ENCODE results near the gene PAPPA2. TPM values are rescaled to one million over a fixed set of nuclear protein-coding genes. Genes with fewer than 3 reads are reported as not detected.
"Not testable (repeated sequence)": the region's sequence is repeated elsewhere in the genome, so short reads cannot be mapped to it uniquely, and the experiment has no call there.

Gene PAPPA2, protein sequence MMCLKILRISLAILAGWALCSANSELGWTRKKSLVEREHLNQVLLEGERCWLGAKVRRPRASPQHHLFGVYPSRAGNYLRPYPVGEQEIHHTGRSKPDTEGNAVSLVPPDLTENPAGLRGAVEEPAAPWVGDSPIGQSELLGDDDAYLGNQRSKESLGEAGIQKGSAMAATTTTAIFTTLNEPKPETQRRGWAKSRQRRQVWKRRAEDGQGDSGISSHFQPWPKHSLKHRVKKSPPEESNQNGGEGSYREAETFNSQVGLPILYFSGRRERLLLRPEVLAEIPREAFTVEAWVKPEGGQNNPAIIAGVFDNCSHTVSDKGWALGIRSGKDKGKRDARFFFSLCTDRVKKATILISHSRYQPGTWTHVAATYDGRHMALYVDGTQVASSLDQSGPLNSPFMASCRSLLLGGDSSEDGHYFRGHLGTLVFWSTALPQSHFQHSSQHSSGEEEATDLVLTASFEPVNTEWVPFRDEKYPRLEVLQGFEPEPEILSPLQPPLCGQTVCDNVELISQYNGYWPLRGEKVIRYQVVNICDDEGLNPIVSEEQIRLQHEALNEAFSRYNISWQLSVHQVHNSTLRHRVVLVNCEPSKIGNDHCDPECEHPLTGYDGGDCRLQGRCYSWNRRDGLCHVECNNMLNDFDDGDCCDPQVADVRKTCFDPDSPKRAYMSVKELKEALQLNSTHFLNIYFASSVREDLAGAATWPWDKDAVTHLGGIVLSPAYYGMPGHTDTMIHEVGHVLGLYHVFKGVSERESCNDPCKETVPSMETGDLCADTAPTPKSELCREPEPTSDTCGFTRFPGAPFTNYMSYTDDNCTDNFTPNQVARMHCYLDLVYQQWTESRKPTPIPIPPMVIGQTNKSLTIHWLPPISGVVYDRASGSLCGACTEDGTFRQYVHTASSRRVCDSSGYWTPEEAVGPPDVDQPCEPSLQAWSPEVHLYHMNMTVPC (N-terminal part only)
- total RNA-seq = under 1 TPM; 0.23 to 0.51 (median 0.34) TPM

DNA sequence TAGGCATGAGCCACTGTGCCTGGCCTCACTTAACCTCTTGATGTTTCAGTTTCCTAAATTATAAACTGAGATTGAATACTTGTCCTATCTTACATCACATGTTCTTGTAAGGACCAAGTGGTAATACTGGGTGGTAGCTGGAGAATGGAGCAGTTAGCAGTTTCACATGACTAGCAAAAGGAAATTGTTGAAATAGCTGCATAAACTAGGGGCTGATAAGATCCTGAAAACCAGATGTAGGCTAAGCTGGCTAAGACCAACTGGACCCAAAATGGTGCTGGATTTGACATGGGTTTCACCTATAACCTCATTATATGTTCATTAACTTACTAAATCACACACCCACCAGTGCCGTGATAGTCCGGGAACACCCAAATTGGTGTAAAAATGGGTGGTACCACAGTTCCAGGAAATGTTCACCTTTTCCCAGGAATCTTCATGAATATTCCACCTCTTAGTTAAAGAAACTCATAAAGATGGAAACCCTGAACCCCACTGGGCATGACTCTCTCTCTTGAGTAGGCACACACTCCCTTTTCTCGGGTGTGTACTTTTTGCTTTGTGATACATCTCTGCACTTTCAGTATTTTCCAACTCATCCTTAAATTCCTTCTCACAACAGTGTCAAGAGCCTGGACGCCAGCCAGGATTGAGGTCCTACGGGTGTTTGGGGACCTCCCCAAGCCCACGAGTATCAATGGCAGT, at the start of gene PAPPA2:
Gene PAPPA2 (plus strand): TSS at position 502 of the 705 bp plus-strand sequence. CDS start 93,148 bp downstream, outside the sequence.
- H3K27ac ChIP-seq = no peak within 1 kb of the TSS
- no peaks in the 10 kb centered on the region for H3K9me3 ChIP-seq
- 62% methylated on average over 6 of the region's 6 CpGs for WGBS
- no peak for DNase-seq (ENCODE audit: low spot score in 2 of 2)
- no peaks in the 10 kb centered on the region for H3K36me3 ChIP-seq
- H3K4me1 ChIP-seq = no peaks in the 10 kb centered on the region
- TF ChIP-seq EP300 (IDR thresholded peaks at IDR 0.05) (no peak), POLR2A (IDR thresholded peaks at IDR 0.05) (no peak), POLR2AphosphoS5 (IDR thresholded peaks at IDR 0.05) (no peak), CTCF (IDR thresholded peaks at IDR 0.05) (no peak)
- no peak within 1 kb of the TSS for H3K4me3 ChIP-seq
- H3K27me3 ChIP-seq = no peaks in the 10 kb centered on the region

GRCh38 chr1:176416777-176417176, 46.2 kb upstream of the PAPPA2 start:
- WGBS = no CpG with 5 or more reads among the region's 6 CpGs
- no peak overlapping the region for H3K4me3 ChIP-seq
- no peak for TF ChIP-seq CTCF (IDR thresholded peaks at IDR 0.05)
- no peak for TF ChIP-seq EP300 (IDR thresholded peaks at IDR 0.05)
- TF ChIP-seq POLR2A (IDR thresholded peaks at IDR 0.05) = no peak
- TF ChIP-seq POLR2AphosphoS5 (IDR thresholded peaks at IDR 0.05) = no peak

DNA sequence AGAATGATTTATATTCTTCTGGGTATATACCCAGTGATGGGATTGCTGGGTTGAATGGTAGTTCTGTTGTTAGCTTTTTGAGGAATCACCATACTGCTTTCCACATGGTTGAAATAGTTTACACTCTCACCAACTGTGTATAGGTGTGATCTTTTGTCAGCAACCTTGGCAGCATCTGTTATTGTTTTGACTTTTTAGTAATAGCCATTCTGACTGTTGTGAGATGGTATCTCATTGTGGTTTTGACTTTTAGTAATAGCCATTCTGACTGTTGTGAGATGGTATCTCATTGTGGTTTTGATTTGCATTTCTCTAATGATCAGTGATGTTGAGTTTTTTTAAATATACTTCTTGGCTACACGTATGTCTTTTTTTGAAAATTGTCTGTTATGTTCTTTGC, 43.4 kb upstream of the PAPPA2 start:
- 76% methylated on average over 1 of the region's 1 CpG for WGBS
- H3K4me3 ChIP-seq; H3K27me3 ChIP-seq; H3K36me3 ChIP-seq; H3K9me3 ChIP-seq; DNase-seq (ENCODE audit: low spot score in 2 of 2); H3K27ac ChIP-seq; H3K4me1 ChIP-seq: not testable (repeated sequence)

More at GRCh38 chr1:176416777-176417176, 46.2 kb upstream of the PAPPA2 start:
- Histone ChIP-seq H3K27ac (no peak overlapping the region), H3K27me3 (no peaks in the 10 kb centered on the region), H3K9me3 (no peaks in the 10 kb centered on the region), H3K4me1 (no peaks in the 10 kb centered on the region), H3K36me3 (no peaks in the 10 kb centered on the region)
- no peak for DNase-seq (ENCODE audit: low spot score in 2 of 2)

DNA sequence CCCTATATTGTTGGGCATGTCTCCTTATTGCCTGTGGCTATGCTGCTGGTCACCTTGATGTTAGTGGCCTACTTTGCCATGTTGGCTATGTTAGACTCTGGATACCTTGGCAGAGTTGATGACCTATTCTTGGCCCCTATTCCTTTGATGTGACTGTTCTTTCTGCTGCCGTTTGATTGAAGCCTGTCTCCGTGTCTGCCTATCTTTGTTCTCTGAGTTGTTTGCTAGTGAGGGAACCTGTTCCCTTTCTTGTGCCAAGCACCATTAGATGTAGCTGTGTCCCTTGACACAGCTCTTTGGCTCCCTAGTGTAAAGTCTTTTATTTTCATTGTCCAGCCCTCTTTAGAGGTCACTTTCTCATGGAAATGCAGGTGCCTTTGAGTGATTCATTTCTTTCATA, 28.7 kb upstream of the PAPPA2 start:
- Histone ChIP-seq H3K27me3 (no peaks in the 10 kb centered on the region), H3K4me3 (no peak overlapping the region), H3K27ac (no peak overlapping the region), H3K36me3 (no peaks in the 10 kb centered on the region), H3K9me3 (no peaks in the 10 kb centered on the region), H3K4me1 (no peaks in the 10 kb centered on the region)
- DNase-seq (ENCODE audit: low spot score in 2 of 2) = no peak
- no peak for TF ChIP-seq POLR2A (IDR thresholded peaks at IDR 0.05)
- no peak for TF ChIP-seq EP300 (IDR thresholded peaks at IDR 0.05)
- no peak for TF ChIP-seq POLR2AphosphoS5 (IDR thresholded peaks at IDR 0.05)
- TF ChIP-seq CTCF (IDR thresholded peaks at IDR 0.05) = no peak
- 74% methylated on average over 2 of the region's 2 CpGs for WGBS

DNA sequence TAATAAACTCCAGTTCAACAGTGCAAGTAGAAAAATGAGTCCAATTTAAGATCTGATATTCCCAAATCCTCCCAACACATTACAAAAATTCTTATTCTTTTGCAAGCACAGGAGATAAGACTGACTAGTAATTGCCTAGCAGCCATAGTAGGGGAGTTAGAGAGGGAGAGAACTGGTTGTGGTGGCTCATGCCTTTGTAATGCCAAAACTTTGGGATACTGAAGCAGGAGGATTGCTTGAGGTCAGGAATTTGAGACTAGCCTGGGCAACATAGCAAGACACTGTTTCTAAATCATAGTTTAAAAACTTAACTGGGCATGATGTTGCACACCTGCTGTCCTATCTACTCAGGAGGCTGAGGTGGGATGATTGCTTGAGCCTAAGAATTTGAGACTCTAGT, 26.7 kb upstream of the PAPPA2 start:
- no peaks in the 10 kb centered on the region for H3K27me3 ChIP-seq
- TF ChIP-seq POLR2AphosphoS5 (IDR thresholded peaks at IDR 0.05) (no peak), POLR2A (IDR thresholded peaks at IDR 0.05) (no peak), EP300 (IDR thresholded peaks at IDR 0.05) (no peak), CTCF (IDR thresholded peaks at IDR 0.05) (no peak)
- H3K27ac ChIP-seq = no peak overlapping the region
- DNase-seq (ENCODE audit: low spot score in 2 of 2) = no peak
- no peaks in the 10 kb centered on the region for H3K9me3 ChIP-seq
- H3K36me3 ChIP-seq = no peaks in the 10 kb centered on the region
- no peak overlapping the region for H3K4me3 ChIP-seq
- H3K4me1 ChIP-seq = no peaks in the 10 kb centered on the region
